ENCODE results near the gene HMCES.
"Not testable (repeated sequence)": the region's sequence is repeated elsewhere in the genome, so short reads cannot be mapped to it uniquely, and the experiment has no call there.

HMCES gene

GRCh38 chr3:129257609-129258008 is 21.1 kb upstream of the HMCES start:
- no peak overlapping the region for H3K4me3 ChIP-seq (ENCODE audit: low read length)
- no peak for TF ChIP-seq CTCF (IDR thresholded peaks at IDR 0.05; ENCODE audit: insufficient read depth, low read depth, low read length, missing control alignments)
- no peak for DNase-seq (ENCODE audit: low read depth)

- no peak overlapping the region for H3K4me3 ChIP-seq (ENCODE audit: low read length)
- no peak for DNase-seq (ENCODE audit: low read depth)
- no peak for TF ChIP-seq CTCF (IDR thresholded peaks at IDR 0.05; ENCODE audit: insufficient read depth, low read depth, low read length, missing control alignments)
These were observed 18.8 kb upstream of the HMCES start for GRCh38 chr3:129259612-129260477.

GRCh38 chr3:129260606-129261005 is 18.1 kb upstream of the HMCES start:
- no peak for DNase-seq (ENCODE audit: low read depth)
- TF ChIP-seq CTCF (IDR thresholded peaks at IDR 0.05; ENCODE audit: insufficient read depth, low read depth, low read length, missing control alignments), result no peak
- H3K4me3 ChIP-seq (ENCODE audit: low read length), result no peak overlapping the region

- H3K4me3 ChIP-seq (ENCODE audit: low read length), result no peak overlapping the region
- no peak for DNase-seq (ENCODE audit: low read depth)
- no peak for TF ChIP-seq CTCF (IDR thresholded peaks at IDR 0.05; ENCODE audit: insufficient read depth, low read depth, low read length, missing control alignments)
These were observed 16.8 kb upstream of the HMCES start for GRCh38 chr3:129261894-129262293.

- no peak for TF ChIP-seq CTCF (IDR thresholded peaks at IDR 0.05; ENCODE audit: insufficient read depth, low read depth, low read length, missing control alignments)
- DNase-seq (ENCODE audit: low read depth), result no peak
- H3K4me3 ChIP-seq (ENCODE audit: low read length), result no peak overlapping the region
These were observed 15.3 kb upstream of the HMCES start for GRCh38 chr3:129263161-129263910.

- not testable (repeated sequence) for DNase-seq (ENCODE audit: low read depth); H3K4me3 ChIP-seq (ENCODE audit: low read length)
These were observed 13.7 kb upstream of the HMCES start for GRCh38 chr3:129264994-129265393.

GRCh38 chr3:129266651-129267050 is 12.0 kb upstream of the HMCES start:
- DNase-seq (ENCODE audit: low read depth), result no peak
- TF ChIP-seq CTCF (IDR thresholded peaks at IDR 0.05; ENCODE audit: insufficient read depth, low read depth, low read length, missing control alignments), result no peak
- H3K4me3 ChIP-seq (ENCODE audit: low read length), result no peak overlapping the region
